Naive thymus-derived CD4-positive, alpha-beta T cell (primary cell): Measurements from ENCODE around the gene NBEAL2. TPM values are rescaled to one million over a fixed set of nuclear protein-coding genes. Genes with fewer than 3 reads are reported as not detected.

Source experiments
- ATAC-seq: fragments of 150-1000 bp; cut with Tn5 transposase; 2 replicates; pipeline ENCODE4 v1.10.0; 2021; ENCODE audit warnings: mild to moderate bottlenecking, moderate library complexity
- CTCF ChIA-PET: fragments of 350-600 bp; sonication (Branson Sonifier 250); formaldehyde crosslinking; loops from one replicate; lab custom pipeline; 2021; ENCODE audit warnings: antibody characterized with exemption; lab: Charles Lee
- POLR2A ChIA-PET: fragments of 350-600 bp; sonication (Branson Sonifier 250); formaldehyde crosslinking; loops from one replicate; lab custom pipeline; 2021; ENCODE audit warnings: antibody characterized with exemption, inconsistent platforms; lab: Charles Lee
- DNase-seq, 9 donors: peaks; one replicate each; pipeline versions ENCODE4 v3.0.0 to v3.0.0-alpha.2; 2020 to 2022; ENCODE audit warnings: mixed read lengths in 1 of 9
- H3K27ac ChIP-seq: one replicate; pipeline ENCODE4 v1.7.0; 2013; ENCODE audit warnings: mild to moderate bottlenecking, low read depth, low read length, moderate library complexity
- H3K27me3 ChIP-seq, 2 donors: one replicate each; pipeline ENCODE4 v1.7.0; 2013; ENCODE audit warnings: low read length in 2 of 2, mild to moderate bottlenecking in 2 of 2, moderate library complexity in 2 of 2; ENCODE audit not compliant: control insufficient read depth in 2 of 2, insufficient read depth in 2 of 2
- H3K36me3 ChIP-seq, 3 experiments: 1 replicate in 2 of 3; 2 replicates in 1 of 3; pipeline ENCODE4 v1.7.0; 2013; ENCODE audit warnings: low read length in 3 of 3, mild to moderate bottlenecking in 3 of 3, moderate library complexity in 1 of 3; ENCODE audit not compliant: insufficient read depth in 3 of 3, control insufficient read depth in 2 of 3
- H3K4me1 ChIP-seq, 2 donors: one replicate each; pipeline ENCODE4 v1.7.0; 2013; ENCODE audit warnings: low read length in 2 of 2, mild to moderate bottlenecking in 2 of 2, moderate library complexity in 1 of 2; ENCODE audit not compliant: control insufficient read depth in 2 of 2, insufficient read depth in 2 of 2
- H3K4me3 ChIP-seq: 2 replicates; pipeline ENCODE4 v1.7.0; 2013; ENCODE audit warnings: mild to moderate bottlenecking, low read length
- H3K9me3 ChIP-seq, 3 experiments: 1 replicate in 2 of 3; 2 replicates in 1 of 3; pipeline ENCODE4 v1.7.0; 2013; ENCODE audit warnings: low read length in 3 of 3; ENCODE audit not compliant: control insufficient read depth in 2 of 3
- H3K27ac Mint-ChIP-seq, 9 donors: one replicate each; pipeline ENCODE4 v1.8.0; 2020 to 2022; ENCODE audit warnings: mixed read lengths in 9 of 9, mild to moderate bottlenecking in 8 of 9, moderate library complexity in 5 of 9, inconsistent platforms in 2 of 9
- H3K27me3 Mint-ChIP-seq, 5 donors: one replicate each; pipeline ENCODE4 v1.8.0; 2021 to 2022; ENCODE audit warnings: mixed read lengths in 5 of 5, mild to moderate bottlenecking in 1 of 5
- H3K36me3 Mint-ChIP-seq, 5 donors: one replicate each; pipeline ENCODE4 v1.8.0; 2020 to 2022; ENCODE audit warnings: mixed read lengths in 5 of 5, mild to moderate bottlenecking in 3 of 5, inconsistent platforms in 1 of 5
- H3K4me1 Mint-ChIP-seq, 7 donors: one replicate each; pipeline ENCODE4 v1.8.0; 2020 to 2022; ENCODE audit warnings: mixed read lengths in 7 of 7, mild to moderate bottlenecking in 3 of 7, inconsistent platforms in 1 of 7
- H3K4me3 Mint-ChIP-seq, 10 donors: one replicate each; pipeline ENCODE4 v1.8.0; 2020 to 2022; ENCODE audit warnings: mild to moderate bottlenecking in 10 of 10, mixed read lengths in 10 of 10, moderate library complexity in 6 of 10, inconsistent platforms in 2 of 10
- H3K9me3 Mint-ChIP-seq, 11 donors: one replicate each; pipeline ENCODE4 v1.8.0; 2020 to 2022; ENCODE audit warnings: mixed read lengths in 11 of 11, mild to moderate bottlenecking in 4 of 11, inconsistent platforms in 1 of 11, moderate library complexity in 1 of 11
- intact Hi-C, 2 donors: fragments of 100-400 bp; cut with micrococcal nuclease; formaldehyde crosslinking; loops; one replicate each; pipeline ENCODE4 v1.15.1; 2023
- polyA plus RNA-seq, 2 donors: library from polyadenylated mRNA; unstranded; fragments of 300-500 nt; fragmentation: Illumina TruSeq; gene quantifications; one replicate each; pipeline ENCODE4 v1.2.3, GENCODE V29; 2021
- total RNA-seq, 6 experiments: library from RNA in 5 of 6; stranded (reverse) in 5 of 6; gene quantifications; 1 replicate in 5 of 6; 2 replicates in 1 of 6; pipeline ENCODE4 v1.2.3 and lab custom pipeline; 2021 to 2026

Gene NBEAL2
- total RNA-seq (100 to 1,000 TPM in 2 of 5 experiments, 10 to 100 TPM in 3; 48.8 to 289 (median 94.0) TPM), polyA plus RNA-seq (1 to 10 TPM; 1.7 to 4.9 TPM), total RNA-seq (lab: John Stamatoyannopoulos, UW) (151 reads per million, percentile 90 among the genes with 10 or more reads in this experiment)

GRCh38 chr3:46978985-46979944 is at the start of gene NBEAL2:
Gene NBEAL2, plus strand, starts transcription at chr3:46979666. Its CDS starts 196 bp downstream, at chr3:46979862.
- Mint-ChIP-seq H3K36me3 (peaks cover 0 to 13% (median 5%) of the 10 kb centered on the region in 5 donors), H3K27ac (peak within 1 kb of the TSS; percentile 86 to 94 (median 92)), H3K4me1 (peaks cover 36 to 80% (median 61%) of the 10 kb centered on the region in 7 donors), H3K4me3 (peak within 1 kb of the TSS; percentile 86 to 100 (median 90)), H3K27me3 (no peaks in the 10 kb centered on the region), H3K9me3 (peaks cover 0 to 5% (median 0%) of the 10 kb centered on the region in 11 donors)
- intact Hi-C loops = loop anchor here (1.0 to 10.0 kb wide), 16 partner anchors 8 to 1936 kb away; partner anchors contain the start of genes ALS2CL (in 1 of the 2), ARIH2 (in 1 of the 2), ATRIP (in 1 of the 2) and CCDC51 (in 1 of the 2)
- Histone ChIP-seq H3K4me3 (peak within 1 kb of the TSS; percentile 92), H3K4me1 (peaks cover 55 to 60% of the 10 kb centered on the region in 2 donors), H3K36me3 (peaks cover 0 to 8% (median 0%) of the 10 kb centered on the region in 3 experiments), H3K27me3 (no peaks in the 10 kb centered on the region), H3K27ac (peak within 1 kb of the TSS; percentile 91), H3K9me3 (no peaks in the 10 kb centered on the region)
- peak; percentile 84 to 96 (median 91) for DNase-seq
- ChIA-PET CTCF (interaction anchor here (2.1 to 2.5 kb wide), 2 partner anchors 10 to 19 kb away, joined by 5 to 9 read pairs; no protein-coding TSS in a partner anchor), POLR2A (interaction anchor here (0.5 to 5.7 kb wide), 12 partner anchors 8 to 300 kb away, joined by 3 to 37 read pairs (median 4); no protein-coding TSS in a partner anchor)
- peak; percentile 85 for ATAC-seq

GRCh38 chr3:46930166-46930944 is 49.1 kb upstream of the NBEAL2 start:
- H3K4me1 Mint-ChIP-seq = peaks cover 40 to 74% (median 59%) of the 10 kb centered on the region in 7 donors
- H3K27ac Mint-ChIP-seq = peak overlapping the region; percentile 42 to 84 (median 72)
- H3K4me3 Mint-ChIP-seq = peak overlapping the region in 2 of 10 donors; percentile 5 to 15
- H3K27ac ChIP-seq = no peak overlapping the region
- H3K36me3 Mint-ChIP-seq = peaks cover 0 to 26% (median 15%) of the 10 kb centered on the region in 5 donors
- H3K4me3 ChIP-seq = no peak overlapping the region
- intact Hi-C loops = no loop called here
- peaks cover 2 to 29% (median 11%) of the 10 kb centered on the region in 3 experiments for H3K36me3 ChIP-seq
- no peak for DNase-seq
- ATAC-seq = peak; percentile 70
- ChIA-PET POLR2A (interaction anchor here (0.8 kb wide), 1 partner anchor 17 kb away, joined by 4 read pairs; no protein-coding TSS in a partner anchor), CTCF (interaction anchor here (0.6 kb wide), 1 partner anchor 9 kb away, joined by 4 read pairs; no protein-coding TSS in a partner anchor)
- no peaks in the 10 kb centered on the region for H3K27me3 ChIP-seq
- H3K9me3 Mint-ChIP-seq = peaks cover 0 to 12% (median 0%) of the 10 kb centered on the region in 11 donors
- H3K4me1 ChIP-seq = peaks cover 34 to 64% of the 10 kb centered on the region in 2 donors
- H3K9me3 ChIP-seq = no peaks in the 10 kb centered on the region
- no peaks in the 10 kb centered on the region for H3K27me3 Mint-ChIP-seq

GRCh38 chr3:46930945-46931403 is 48.5 kb upstream of the NBEAL2 start:
- Histone ChIP-seq H3K36me3 (peaks cover 0 to 29% (median 6%) of the 10 kb centered on the region in 3 experiments), H3K4me1 (peaks cover 34 to 61% of the 10 kb centered on the region in 2 donors), H3K9me3 (no peaks in the 10 kb centered on the region), H3K27ac (peak overlapping the region; percentile 12), H3K4me3 (no peak overlapping the region), H3K27me3 (no peaks in the 10 kb centered on the region)
- Mint-ChIP-seq H3K4me1 (peaks cover 40 to 77% (median 63%) of the 10 kb centered on the region in 7 donors), H3K27ac (peak overlapping the region; percentile 36 to 84 (median 72)), H3K9me3 (peaks cover 0 to 12% (median 0%) of the 10 kb centered on the region in 11 donors), H3K36me3 (peaks cover 0 to 25% (median 15%) of the 10 kb centered on the region in 5 donors), H3K4me3 (peak overlapping the region in 2 of 10 donors; percentile 15 to 51), H3K27me3 (no peaks in the 10 kb centered on the region)
- intact Hi-C loops = no loop called here
- POLR2A ChIA-PET = no interaction called here
- CTCF ChIA-PET = interaction anchor here (0.6 kb wide), 1 partner anchor 8 kb away, joined by 4 read pairs; no protein-coding TSS in a partner anchor
- DNase-seq (no peak), ATAC-seq (no peak)

- intact Hi-C loops = no loop called here
- H3K36me3 ChIP-seq = peaks cover 0 to 29% (median 0%) of the 10 kb centered on the region in 3 experiments
- no peaks in the 10 kb centered on the region for H3K9me3 ChIP-seq
- H3K4me1 ChIP-seq = peaks cover 30 to 53% of the 10 kb centered on the region in 2 donors
- Mint-ChIP-seq H3K9me3 (peaks cover 0 to 12% (median 0%) of the 10 kb centered on the region in 11 donors), H3K27ac (peak overlapping the region; percentile 42 to 86 (median 74)), H3K4me1 (peaks cover 40 to 76% (median 67%) of the 10 kb centered on the region in 7 donors), H3K27me3 (no peaks in the 10 kb centered on the region), H3K4me3 (peak overlapping the region in 4 of 10 donors; percentile 9 to 51 (median 20)), H3K36me3 (peaks cover 0 to 24% (median 19%) of the 10 kb centered on the region in 5 donors)
- H3K4me3 ChIP-seq = no peak overlapping the region
- H3K27ac ChIP-seq = peak overlapping the region; percentile 12
- DNase-seq (no peak), ATAC-seq (peak; percentile 44)
- ChIA-PET POLR2A (no interaction called here), CTCF (no interaction called here)
- no peaks in the 10 kb centered on the region for H3K27me3 ChIP-seq
These were observed 47.7 kb upstream of the NBEAL2 start for GRCh38 chr3:46931631-46932331.

- Histone ChIP-seq H3K4me3 (no peak overlapping the region), H3K27ac (no peak overlapping the region), H3K27me3 (no peaks in the 10 kb centered on the region), H3K9me3 (no peaks in the 10 kb centered on the region), H3K36me3 (peaks cover 0 to 35% (median 7%) of the 10 kb centered on the region in 3 experiments), H3K4me1 (peaks cover 21 to 45% of the 10 kb centered on the region in 2 donors)
- Mint-ChIP-seq H3K9me3 (peaks cover 0 to 12% (median 0%) of the 10 kb centered on the region in 11 donors), H3K4me3 (peak overlapping the region in 2 of 10 donors; percentile 19 to 51), H3K27me3 (no peaks in the 10 kb centered on the region), H3K27ac (peak overlapping the region in 8 of 9 donors; percentile 42 to 86 (median 72)), H3K36me3 (peaks cover 0 to 24% (median 17%) of the 10 kb centered on the region in 5 donors), H3K4me1 (peaks cover 32 to 70% (median 61%) of the 10 kb centered on the region in 7 donors)
- ATAC-seq (no peak), DNase-seq (no peak)
- ChIA-PET POLR2A (interaction anchor here (1.8 kb wide), 1 partner anchor 44 kb away, joined by 6 read pairs; the partner anchor contains the start of gene CCDC12), CTCF (no interaction called here)
- intact Hi-C loops = no loop called here
These were observed 46.8 kb upstream of the NBEAL2 start for GRCh38 chr3:46932455-46933225.
